ENCODE results near the gene VPREB1. TPM values are rescaled to one million over a fixed set of nuclear protein-coding genes. Genes with fewer than 3 reads are reported as not detected.
"Not testable (repeated sequence)": the region's sequence is repeated elsewhere in the genome, so short reads cannot be mapped to it uniquely, and the experiment has no call there.

The VPREB1 gene
- total RNA-seq, 2 experiments from 2014 or later, result not detected

DNA sequence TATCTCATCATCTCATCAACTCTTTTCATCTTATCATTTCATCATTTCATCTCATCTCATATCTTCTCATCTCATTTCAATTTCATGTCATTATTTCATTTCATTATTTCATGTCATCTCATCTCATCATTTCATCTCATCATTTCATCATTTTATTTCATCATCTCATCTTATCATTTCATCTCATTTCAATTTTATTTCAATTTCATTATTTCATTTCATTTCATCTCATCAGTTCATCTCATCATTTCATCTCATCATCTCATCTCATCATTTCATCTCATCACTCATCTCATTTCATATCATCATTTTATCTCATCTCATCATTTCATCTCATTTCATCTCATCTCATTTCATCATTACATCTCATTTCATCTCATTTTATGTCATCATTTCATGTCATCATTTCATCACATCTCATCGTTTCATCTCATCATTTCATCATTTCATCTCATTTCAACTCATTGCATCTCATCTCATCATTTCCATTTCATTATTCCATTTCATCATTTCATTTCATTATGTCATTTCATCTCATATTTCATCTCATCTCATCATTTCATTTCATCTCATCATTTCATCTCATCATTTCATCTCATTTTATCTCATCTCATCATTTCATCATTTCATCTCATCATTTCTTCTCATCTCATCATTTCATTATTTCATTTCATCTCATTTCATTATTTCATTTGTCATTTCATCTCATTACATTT lies 42.0 kb downstream of the VPREB1 start:
- ATAC-seq (ENCODE audit: low read depth); POLR2A ChIA-PET; H3K27ac Mint-ChIP-seq; H3K4me3 Mint-ChIP-seq; H3K4me1 Mint-ChIP-seq; H3K27me3 Mint-ChIP-seq; H3K36me3 Mint-ChIP-seq; DNase-seq; H3K9me3 Mint-ChIP-seq: not testable (repeated sequence)

DNA sequence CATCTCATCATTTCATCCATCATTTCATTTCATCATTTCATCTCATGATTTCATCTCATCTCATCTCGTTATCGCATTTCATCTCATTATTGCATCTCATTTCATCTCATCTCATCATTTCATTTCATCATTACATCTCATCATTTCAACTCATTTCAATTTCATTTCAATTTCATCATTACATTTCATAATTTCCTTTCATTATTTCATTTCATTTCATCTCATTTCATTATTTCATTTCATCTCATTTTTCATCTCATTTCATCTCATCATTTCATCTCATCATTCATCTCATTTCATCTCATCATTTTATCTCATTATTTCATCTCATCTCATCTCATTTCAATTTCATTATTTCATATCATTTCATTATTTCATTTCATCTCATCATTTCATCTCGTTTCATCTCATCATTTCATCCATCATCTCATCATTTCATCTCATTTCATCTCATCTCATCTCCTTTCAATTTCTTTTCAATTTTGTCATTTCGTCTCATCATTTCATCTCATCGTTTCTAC lies 42.6 kb downstream of the VPREB1 start:
- DNase-seq; H3K9me3 Mint-ChIP-seq; H3K27me3 Mint-ChIP-seq; H3K27ac Mint-ChIP-seq; H3K4me3 Mint-ChIP-seq; POLR2A ChIA-PET; H3K36me3 Mint-ChIP-seq; H3K4me1 Mint-ChIP-seq; ATAC-seq (ENCODE audit: low read depth): not testable (repeated sequence)

DNA sequence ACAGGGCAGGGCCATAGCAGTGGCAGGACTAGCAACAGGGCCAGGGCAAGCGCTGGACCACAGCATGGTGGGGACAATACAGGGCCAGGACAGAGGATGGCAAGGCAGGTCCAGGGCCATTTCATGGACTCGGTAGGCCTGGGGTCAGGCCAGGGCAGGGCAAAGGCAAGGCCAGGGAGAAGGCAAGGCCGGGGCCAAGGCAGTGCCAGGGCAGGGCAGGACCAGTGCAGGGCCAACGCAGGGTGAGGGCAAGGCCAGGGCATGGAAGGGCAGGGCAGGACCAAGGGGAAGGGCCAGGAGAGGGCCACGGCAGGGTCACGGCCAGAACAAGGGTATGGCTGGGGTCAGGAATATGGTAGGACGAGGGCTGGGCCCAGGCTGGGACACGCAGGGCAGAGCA lies 45.1 kb downstream of the VPREB1 start:
- H3K27ac Mint-ChIP-seq; H3K4me1 Mint-ChIP-seq; DNase-seq; H3K36me3 Mint-ChIP-seq; ATAC-seq (ENCODE audit: low read depth); H3K9me3 Mint-ChIP-seq; H3K27me3 Mint-ChIP-seq; POLR2A ChIA-PET; H3K4me3 Mint-ChIP-seq: not testable (repeated sequence)

DNA sequence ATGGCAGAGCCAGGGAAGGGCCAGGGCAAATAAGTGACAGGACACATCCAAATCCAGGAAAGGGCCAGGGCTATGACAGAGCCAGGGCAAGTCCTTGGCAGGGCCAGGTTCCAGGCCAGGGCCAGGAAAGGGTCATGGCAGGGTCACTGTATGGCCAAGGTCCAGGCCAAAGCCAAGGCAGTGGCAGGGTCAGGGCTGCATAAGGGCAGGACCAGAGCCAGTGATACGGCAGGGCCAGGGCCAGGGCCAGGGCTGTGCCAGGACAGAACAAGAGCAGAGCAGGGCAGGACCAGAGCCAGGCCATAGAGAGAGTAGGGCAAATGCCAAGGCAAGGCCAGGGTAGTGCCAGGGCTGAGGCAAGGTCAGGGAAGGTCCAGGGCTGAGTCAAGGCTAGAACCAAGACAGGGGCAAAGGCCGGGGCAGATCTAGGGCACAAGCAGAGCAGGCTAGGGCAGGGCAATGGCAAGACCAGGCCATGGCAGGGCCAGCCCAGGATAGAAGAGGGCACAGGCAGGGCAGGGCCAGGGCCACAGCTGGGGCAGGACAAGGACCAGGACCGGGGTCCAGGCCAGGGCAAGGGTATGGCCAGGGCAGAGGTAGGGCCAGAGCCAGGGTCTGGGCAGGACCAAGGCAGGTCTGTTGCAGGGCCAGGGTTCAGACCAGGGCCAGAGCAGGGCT lies 46.7 kb downstream of the VPREB1 start:
- POLR2A ChIA-PET; H3K4me1 Mint-ChIP-seq; H3K27me3 Mint-ChIP-seq; H3K9me3 Mint-ChIP-seq; H3K4me3 Mint-ChIP-seq; H3K36me3 Mint-ChIP-seq; DNase-seq; ATAC-seq (ENCODE audit: low read depth): not testable (repeated sequence)
- peak overlapping the region; percentile 40 for H3K27ac Mint-ChIP-seq

DNA sequence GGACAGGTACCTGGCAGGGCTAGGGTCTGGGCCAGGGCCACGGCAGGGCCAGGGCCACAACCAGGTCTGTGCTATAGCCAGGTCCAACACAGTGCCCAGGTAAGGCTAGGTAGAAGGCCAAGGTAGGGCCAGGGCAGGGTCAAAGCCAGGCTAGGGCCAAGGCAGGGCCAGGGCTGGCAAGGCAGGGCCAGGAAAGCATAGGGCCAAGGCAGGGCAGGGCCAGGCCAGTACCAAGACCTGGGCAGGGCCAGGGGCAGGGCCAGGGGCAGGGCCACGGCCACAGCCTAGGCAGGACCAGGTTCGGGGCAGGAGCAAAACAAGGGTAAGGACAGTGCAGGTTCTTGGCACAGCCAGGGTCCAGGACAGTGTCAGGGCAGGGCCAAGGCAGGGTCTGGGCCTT lies 48.1 kb downstream of the VPREB1 start:
- H3K4me1 Mint-ChIP-seq; H3K27me3 Mint-ChIP-seq; H3K9me3 Mint-ChIP-seq; H3K4me3 Mint-ChIP-seq; H3K27ac Mint-ChIP-seq; ATAC-seq (ENCODE audit: low read depth); POLR2A ChIA-PET; H3K36me3 Mint-ChIP-seq; DNase-seq: not testable (repeated sequence)

DNA sequence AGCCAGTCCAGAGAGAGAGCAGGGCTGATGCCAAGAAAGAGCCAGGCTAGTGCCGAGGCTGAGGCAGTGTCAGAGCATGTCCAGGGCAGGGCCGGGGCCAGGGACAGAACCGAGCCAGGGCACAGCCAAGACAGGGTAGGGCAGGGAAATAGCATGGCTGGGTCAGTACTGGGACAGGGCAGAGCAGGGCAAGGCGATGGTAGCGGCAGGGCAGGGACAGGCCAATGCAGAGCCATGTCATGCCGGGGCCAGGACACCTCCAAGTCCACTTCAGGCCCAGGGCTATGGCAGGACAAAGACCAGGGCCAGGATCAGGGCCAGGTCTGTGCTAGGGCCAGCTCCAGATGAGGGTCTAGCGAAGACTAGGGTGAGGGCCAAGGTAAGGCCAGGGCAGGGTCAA lies 48.9 kb downstream of the VPREB1 start:
- H3K4me1 Mint-ChIP-seq; H3K9me3 Mint-ChIP-seq; H3K27ac Mint-ChIP-seq; ATAC-seq (ENCODE audit: low read depth); POLR2A ChIA-PET; H3K27me3 Mint-ChIP-seq; H3K4me3 Mint-ChIP-seq; H3K36me3 Mint-ChIP-seq; DNase-seq: not testable (repeated sequence)

GRCh38 chr22:22294641-22295040 lies 50.1 kb downstream of the VPREB1 start:
- H3K36me3 Mint-ChIP-seq; H3K4me1 Mint-ChIP-seq; POLR2A ChIA-PET; H3K4me3 Mint-ChIP-seq; H3K27me3 Mint-ChIP-seq; H3K27ac Mint-ChIP-seq; ATAC-seq (ENCODE audit: low read depth); H3K9me3 Mint-ChIP-seq; DNase-seq: not testable (repeated sequence)

Data from activated naive CD8-positive, alpha-beta T cell treated with anti-CD3 and anti-CD28 coated beads, Interleukin-2, amount 10 ng/mL, durations not matched to agents 7 days and 5 days (primary cell).